Measurements from ENCODE around the gene CEP63. TPM values are rescaled to one million over a fixed set of nuclear protein-coding genes. Genes with fewer than 3 reads are reported as not detected.

CEP63 gene
- total RNA-seq, 2 experiments from 2014 or later = 25.3 to 27.0 TPM

GRCh38 chr3:134516905-134517304, 31.0 kb downstream of the CEP63 start:
- ChIA-PET POLR2A (no interaction called here), CTCF (interaction anchor here (0.6 kb wide), 1 partner anchor 27 kb away, joined by 3 read pairs; no protein-coding TSS in a partner anchor)
- DNase-seq (no peak), ATAC-seq (no peak)
- H3K4me1 Mint-ChIP-seq (ENCODE audit: low read depth) = peaks cover 3% of the 10 kb centered on the region
- no peak overlapping the region for H3K4me3 Mint-ChIP-seq
- no peaks in the 10 kb centered on the region for H3K27me3 Mint-ChIP-seq
- peaks cover 5% of the 10 kb centered on the region for H3K9me3 Mint-ChIP-seq
- intact Hi-C loops (cut with micrococcal nuclease) = no loop called here
- TF ChIP-seq, protein P1, sequence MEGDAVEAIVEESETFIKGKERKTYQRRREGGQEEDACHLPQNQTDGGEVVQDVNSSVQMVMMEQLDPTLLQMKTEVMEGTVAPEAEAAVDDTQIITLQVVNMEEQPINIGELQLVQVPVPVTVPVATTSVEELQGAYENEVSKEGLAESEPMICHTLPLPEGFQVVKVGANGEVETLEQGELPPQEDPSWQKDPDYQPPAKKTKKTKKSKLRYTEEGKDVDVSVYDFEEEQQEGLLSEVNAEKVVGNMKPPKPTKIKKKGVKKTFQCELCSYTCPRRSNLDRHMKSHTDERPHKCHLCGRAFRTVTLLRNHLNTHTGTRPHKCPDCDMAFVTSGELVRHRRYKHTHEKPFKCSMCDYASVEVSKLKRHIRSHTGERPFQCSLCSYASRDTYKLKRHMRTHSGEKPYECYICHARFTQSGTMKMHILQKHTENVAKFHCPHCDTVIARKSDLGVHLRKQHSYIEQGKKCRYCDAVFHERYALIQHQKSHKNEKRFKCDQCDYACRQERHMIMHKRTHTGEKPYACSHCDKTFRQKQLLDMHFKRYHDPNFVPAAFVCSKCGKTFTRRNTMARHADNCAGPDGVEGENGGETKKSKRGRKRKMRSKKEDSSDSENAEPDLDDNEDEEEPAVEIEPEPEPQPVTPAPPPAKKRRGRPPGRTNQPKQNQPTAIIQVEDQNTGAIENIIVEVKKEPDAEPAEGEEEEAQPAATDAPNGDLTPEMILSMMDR (IDR thresholded peaks at IDR 0.05) = no peak
- H3K36me3 Mint-ChIP-seq (ENCODE audit: low read depth) = peaks cover 47% of the 10 kb centered on the region
- no peak overlapping the region for H3K27ac Mint-ChIP-seq

- CTCF ChIA-PET = no interaction called here
- no peak for DNase-seq
- TF ChIP-seq, protein P1 (IDR thresholded peaks at IDR 0.05) = no peak
- H3K4me3 Mint-ChIP-seq = no peak overlapping the region
- H3K4me1 Mint-ChIP-seq (ENCODE audit: low read depth) = peaks cover 3% of the 10 kb centered on the region
- H3K27ac Mint-ChIP-seq = no peak overlapping the region
- POLR2A ChIA-PET = no interaction called here
- H3K27me3 Mint-ChIP-seq = no peaks in the 10 kb centered on the region
- peaks cover 51% of the 10 kb centered on the region for H3K36me3 Mint-ChIP-seq (ENCODE audit: low read depth)
- intact Hi-C loops (cut with micrococcal nuclease) = no loop called here
- peaks cover 12% of the 10 kb centered on the region for H3K9me3 Mint-ChIP-seq
- no peak for ATAC-seq
These were observed 31.9 kb downstream of the CEP63 start for GRCh38 chr3:134517791-134518190.

- no peak overlapping the region for H3K4me3 Mint-ChIP-seq
- TF ChIP-seq, protein P1 (IDR thresholded peaks at IDR 0.05) = no peak
- H3K36me3 Mint-ChIP-seq (ENCODE audit: low read depth) = peaks cover 58% of the 10 kb centered on the region
- intact Hi-C loops (cut with micrococcal nuclease) = no loop called here
- ChIA-PET POLR2A (no interaction called here), CTCF (no interaction called here)
- H3K9me3 Mint-ChIP-seq = peaks cover 50% of the 10 kb centered on the region
- H3K27ac Mint-ChIP-seq = no peak overlapping the region
- ATAC-seq (no peak), DNase-seq (no peak)
- H3K4me1 Mint-ChIP-seq (ENCODE audit: low read depth) = peaks cover 4% of the 10 kb centered on the region
- no peaks in the 10 kb centered on the region for H3K27me3 Mint-ChIP-seq
These were observed 36.7 kb downstream of the CEP63 start for GRCh38 chr3:134522541-134522940.

DNA sequence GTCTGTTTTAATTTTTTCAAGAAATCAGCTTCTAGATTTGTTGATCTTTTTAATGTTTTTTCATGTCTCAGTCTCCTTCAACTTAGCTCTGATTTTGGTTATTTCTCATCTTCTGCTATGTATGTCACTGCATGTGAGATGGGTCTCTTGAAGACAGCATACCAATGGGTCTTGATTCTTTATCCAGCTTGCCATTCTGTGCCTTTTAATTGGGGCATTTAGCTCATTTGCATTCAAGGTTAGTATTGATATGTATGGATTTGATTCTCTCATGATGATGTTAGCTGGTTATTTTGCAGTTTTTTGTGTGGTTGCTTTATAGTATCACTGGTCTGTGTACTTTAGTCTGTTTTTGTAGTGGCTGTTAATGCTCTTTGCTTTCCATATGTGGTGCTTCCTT, 39.4 kb downstream of the CEP63 start:
- intact Hi-C loops (cut with micrococcal nuclease) = no loop called here
- TF ChIP-seq, protein P1 (IDR thresholded peaks at IDR 0.05) = no peak
- H3K9me3 Mint-ChIP-seq = peaks cover 46% of the 10 kb centered on the region
- no peak for ATAC-seq
- H3K27ac Mint-ChIP-seq = no peak overlapping the region
- ChIA-PET POLR2A (no interaction called here), CTCF (interaction anchor here (0.8 to 1.8 kb wide), 3 partner anchors 9 to 52 kb away, joined by 3 to 5 read pairs (median 3); no protein-coding TSS in a partner anchor)
- DNase-seq = no peak
- H3K4me1 Mint-ChIP-seq (ENCODE audit: low read depth) = peaks cover 2% of the 10 kb centered on the region
- H3K36me3 Mint-ChIP-seq (ENCODE audit: low read depth) = peaks cover 53% of the 10 kb centered on the region
- H3K27me3 Mint-ChIP-seq = no peaks in the 10 kb centered on the region
- H3K4me3 Mint-ChIP-seq = no peak overlapping the region

- peaks cover 46% of the 10 kb centered on the region for H3K9me3 Mint-ChIP-seq
- ATAC-seq (no peak), DNase-seq (no peak)
- TF ChIP-seq, protein P1 (IDR thresholded peaks at IDR 0.05) = no peak
- H3K4me3 Mint-ChIP-seq = no peak overlapping the region
- H3K27me3 Mint-ChIP-seq = no peaks in the 10 kb centered on the region
- no peak overlapping the region for H3K27ac Mint-ChIP-seq
- peaks cover 51% of the 10 kb centered on the region for H3K36me3 Mint-ChIP-seq (ENCODE audit: low read depth)
- H3K4me1 Mint-ChIP-seq (ENCODE audit: low read depth) = peaks cover 2% of the 10 kb centered on the region
- intact Hi-C loops (cut with micrococcal nuclease) = no loop called here
- POLR2A ChIA-PET = no interaction called here
- CTCF ChIA-PET = no interaction called here
These were observed 40.5 kb downstream of the CEP63 start for GRCh38 chr3:134526319-134526718.

All from activated CD8-positive, alpha-beta T cell treated with anti-CD3 and anti-CD28 coated beads for 36 hours (primary cell).